ENCODE results near the gene C16orf87.
"Not testable (repeated sequence)": the region's sequence is repeated elsewhere in the genome, so short reads cannot be mapped to it uniquely, and the experiment has no call there.

The C16orf87 gene, protein sequence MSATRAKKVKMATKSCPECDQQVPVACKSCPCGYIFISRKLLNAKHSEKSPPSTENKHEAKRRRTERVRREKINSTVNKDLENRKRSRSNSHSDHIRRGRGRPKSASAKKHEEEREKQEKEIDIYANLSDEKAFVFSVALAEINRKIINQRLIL

DNA sequence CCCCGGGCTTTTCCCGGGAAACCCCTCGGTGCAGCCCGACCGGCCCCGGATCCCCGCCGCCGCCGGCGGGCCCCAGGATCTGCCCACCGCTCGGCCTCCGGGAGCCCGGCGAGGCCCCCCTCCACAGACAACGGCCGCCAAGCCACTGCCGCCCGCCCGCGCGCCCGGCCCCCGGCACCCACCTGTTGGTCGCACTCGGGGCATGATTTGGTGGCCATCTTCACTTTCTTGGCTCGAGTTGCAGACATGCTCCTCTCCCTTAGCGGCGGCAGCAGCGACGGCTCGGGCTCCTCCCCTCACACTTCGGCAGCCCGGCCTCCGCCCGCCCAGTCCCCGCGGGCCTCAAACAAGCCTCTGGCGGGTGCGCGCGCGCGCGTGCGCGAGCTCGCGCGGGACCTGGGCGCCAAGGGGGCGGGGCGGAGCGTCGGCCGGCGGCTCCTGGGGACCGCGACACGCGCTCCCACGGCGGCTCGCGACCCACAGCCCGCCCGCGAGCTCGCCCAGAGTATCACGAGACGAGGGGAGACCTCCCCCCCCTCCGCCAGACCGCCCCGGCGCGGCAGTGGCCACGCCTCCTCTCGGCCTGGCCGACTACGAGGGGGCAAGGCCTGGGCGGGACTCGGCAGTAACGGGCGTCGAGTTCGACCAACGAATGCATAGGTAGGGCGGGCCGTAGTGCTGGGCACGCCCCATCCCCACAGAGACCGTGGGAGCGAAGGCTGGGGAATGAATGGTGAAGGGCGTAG lies at the start of gene C16orf87:
Gene C16orf87, minus strand, starts transcription at position 279 of the 746 bp plus-strand sequence. Its CDS starts 31 bp downstream, at position 248.
- DNase-seq (ENCODE audit: low read depth), result peak; percentile 79

DNA sequence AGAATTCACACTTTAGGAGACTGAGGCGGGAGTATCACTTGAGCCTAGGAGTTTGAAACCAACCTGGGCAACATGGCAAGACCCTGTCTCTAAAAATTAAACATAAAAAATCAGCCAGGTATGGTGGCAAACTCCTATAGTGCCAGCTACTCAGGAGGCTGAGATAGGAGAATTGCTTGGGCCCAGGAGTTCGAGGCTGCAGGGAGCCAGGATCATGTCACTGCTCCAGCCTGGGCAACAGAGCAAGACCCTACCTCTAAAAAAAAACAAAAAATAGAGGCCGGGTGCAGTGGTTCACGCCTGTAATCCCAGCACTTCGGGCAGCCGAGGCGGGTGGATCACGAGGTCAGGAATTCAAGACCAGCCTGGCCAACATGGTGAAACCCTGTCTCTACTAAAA lies 44.3 kb upstream of the C16orf87 start:
- DNase-seq (ENCODE audit: low read depth), result no peak

DNA sequence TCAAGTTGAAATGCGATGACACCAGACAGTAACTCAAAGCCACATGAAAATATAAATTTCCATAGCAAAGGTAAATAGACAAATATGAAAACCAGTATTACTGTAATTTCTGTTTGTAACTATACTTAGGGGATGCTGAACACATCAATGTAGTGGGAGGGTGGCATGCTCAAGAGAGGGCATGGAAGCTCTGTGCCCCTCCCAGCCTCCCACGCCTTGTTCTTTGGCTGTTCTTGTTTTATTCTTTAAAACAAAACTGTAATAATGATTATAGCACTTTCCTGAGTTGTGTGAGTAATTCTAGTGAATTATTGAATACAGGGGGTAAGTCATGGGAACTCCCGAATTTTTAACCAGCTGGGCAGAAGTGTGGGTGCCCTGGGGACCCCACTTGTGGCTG lies 42.2 kb upstream of the C16orf87 start:
- no peak for DNase-seq (ENCODE audit: low read depth)

DNA sequence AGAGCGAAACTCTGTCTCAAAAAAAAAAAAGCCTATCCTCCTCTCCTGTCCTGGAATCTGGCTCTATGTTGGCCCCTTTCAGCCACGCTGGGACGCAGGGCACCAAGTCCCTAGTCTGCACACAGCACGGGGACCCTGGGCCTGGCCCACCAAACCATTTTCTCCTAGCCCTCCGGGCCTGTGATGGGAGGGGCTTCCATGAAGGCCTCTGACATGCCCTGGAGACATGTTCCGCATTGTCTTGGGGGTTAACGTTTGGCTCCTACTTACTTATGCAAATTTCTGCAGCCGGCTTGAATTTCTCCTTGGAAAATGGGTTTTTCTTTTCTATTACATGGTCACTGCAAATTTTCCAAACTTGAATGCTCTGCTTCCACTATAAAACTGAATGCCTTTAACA lies 40.6 kb upstream of the C16orf87 start:
- DNase-seq (ENCODE audit: low read depth), result no peak

DNA sequence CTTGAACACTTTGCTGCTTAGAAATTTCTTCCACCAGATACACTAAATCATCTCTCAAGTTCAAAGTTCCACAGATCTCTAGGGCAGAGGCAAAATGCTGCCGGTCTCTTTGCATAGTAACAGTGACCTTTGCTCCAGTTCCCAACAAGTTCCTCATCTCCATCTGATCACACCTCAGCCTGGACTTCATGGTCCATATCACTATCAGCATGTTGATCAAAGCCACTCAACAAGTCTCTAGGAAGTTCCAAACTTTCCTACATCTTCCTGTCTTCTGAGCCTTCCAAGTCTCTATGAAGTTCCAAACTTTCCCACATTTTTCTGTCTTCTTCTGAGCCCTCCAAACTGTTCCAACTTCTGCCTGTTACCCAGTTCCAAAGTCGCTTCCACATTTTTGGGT lies 37.9 kb upstream of the C16orf87 start:
- DNase-seq (ENCODE audit: low read depth), result not testable (repeated sequence)

DNA sequence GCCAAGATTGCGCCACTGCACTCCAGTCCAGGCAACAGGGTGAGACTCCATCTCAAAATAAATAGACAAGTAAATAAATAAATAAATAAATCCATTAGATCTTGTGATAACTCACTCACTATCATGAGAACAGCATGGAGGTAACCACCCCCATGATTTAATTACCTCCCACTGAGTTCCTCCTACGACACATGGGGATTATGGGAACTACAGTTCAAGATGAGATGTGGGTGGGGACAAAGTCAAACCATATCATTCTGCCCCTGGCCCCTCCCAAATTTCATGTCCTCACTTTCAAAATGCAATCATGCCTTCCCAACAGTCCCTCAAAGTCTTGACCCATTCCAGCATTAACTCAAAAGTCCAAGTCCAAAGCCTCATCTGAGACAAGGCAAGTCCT lies 36.5 kb upstream of the C16orf87 start:
- not testable (repeated sequence) for DNase-seq (ENCODE audit: low read depth)

DNA sequence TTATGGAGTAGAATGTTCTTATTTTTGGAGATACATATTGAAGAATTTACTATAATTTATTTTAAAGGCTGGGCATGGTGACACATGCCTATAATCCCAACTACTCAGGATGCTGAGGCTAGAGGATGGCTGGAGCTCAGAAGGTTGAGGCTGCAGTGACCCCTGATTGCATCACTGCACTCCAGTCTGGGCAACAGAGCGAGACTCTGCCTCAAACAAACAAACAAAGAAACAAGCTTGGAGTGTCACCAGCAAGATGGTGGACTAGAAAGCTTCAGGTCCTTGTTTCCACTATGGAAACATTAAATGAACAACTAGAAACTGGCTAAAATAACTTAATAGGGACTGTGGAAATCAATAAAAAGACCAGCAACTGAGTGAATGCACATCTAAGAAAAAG lies 35.3 kb upstream of the C16orf87 start:
- DNase-seq (ENCODE audit: low read depth), result no peak

DNA sequence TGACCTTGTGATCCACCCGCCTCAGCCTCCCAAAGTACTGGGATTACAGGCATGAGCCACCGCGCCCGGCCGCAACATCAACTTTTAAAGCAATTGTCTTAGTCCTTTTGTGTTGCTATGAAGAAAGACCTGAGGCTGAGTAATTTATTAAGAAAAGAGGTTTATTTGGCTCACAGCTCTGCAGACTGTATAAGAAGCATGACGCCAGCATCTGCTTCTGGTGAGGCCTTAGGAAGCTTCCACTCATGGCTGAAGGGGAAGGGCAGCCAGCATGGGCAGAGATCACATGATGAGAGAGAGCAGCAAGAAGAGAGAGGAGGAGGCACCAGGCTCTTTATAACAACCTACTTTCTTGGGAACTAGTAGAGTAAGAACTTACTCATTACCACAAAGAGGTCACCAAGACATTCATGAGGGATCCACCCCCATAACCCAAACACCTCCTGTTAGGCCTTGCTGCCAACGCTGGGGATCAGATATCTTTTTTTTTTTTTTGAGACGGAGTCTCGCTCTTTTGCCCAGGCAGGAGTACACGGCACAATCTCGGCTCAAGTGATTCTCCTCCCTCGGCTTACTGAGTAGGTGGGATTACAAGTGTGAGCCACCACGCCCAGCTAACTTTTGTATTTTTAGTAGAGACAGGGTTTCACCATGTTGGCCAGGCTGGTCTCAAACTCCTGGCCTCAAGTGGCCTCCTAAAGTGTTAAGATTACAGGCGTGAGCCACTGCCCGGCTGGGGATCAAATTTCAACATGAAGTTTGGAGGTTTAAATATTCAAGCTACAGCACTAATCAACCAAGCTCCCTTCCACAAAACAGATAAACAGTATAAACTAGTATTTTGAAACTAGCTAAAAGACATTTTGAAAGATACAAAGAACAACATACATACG lies 31.8 kb upstream of the C16orf87 start:
- no peak for DNase-seq (ENCODE audit: low read depth)

DNA sequence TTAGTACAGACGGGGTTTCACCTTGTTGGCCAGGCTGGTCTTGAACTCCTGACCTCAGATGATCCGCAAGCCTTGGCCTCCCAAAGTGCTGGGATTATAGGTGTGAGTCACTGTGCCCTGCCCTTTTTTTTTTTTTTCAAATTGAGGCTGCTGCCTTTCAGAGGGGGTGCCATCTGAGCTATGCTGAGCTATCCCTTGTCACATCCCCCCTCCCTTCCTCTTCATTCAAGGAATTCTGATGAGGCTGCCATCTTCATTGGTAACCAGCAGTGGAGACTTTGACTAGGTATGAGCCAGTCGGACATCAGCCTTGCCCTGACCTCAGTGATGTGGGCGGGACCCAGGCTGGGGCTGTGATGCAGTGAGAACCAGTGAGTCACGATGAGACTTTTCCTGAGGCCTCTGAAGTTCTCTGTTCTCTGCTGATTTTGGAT lies 28.8 kb upstream of the C16orf87 start:
- no peak for DNase-seq (ENCODE audit: low read depth)

DNA sequence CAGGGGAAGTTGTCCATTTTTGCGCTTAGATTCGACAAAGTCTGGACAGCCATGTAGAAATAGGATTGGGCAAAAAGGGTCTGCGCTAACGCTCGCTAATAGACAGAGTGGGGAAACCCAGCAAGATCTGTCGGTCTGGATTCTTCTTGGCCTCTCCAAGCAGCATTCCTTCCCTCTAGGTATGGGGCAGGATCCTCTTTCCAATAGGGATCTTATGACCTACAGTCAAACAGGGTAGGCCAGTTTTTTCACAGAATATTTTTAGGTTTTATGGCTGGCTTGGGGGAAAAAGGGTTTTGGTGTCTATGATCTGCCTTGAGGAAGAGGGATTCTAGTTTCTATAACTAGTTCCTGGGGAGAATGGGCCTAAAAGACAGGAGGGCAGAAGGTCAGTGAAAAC lies 27.2 kb upstream of the C16orf87 start:
- no peak for DNase-seq (ENCODE audit: low read depth)

DNA sequence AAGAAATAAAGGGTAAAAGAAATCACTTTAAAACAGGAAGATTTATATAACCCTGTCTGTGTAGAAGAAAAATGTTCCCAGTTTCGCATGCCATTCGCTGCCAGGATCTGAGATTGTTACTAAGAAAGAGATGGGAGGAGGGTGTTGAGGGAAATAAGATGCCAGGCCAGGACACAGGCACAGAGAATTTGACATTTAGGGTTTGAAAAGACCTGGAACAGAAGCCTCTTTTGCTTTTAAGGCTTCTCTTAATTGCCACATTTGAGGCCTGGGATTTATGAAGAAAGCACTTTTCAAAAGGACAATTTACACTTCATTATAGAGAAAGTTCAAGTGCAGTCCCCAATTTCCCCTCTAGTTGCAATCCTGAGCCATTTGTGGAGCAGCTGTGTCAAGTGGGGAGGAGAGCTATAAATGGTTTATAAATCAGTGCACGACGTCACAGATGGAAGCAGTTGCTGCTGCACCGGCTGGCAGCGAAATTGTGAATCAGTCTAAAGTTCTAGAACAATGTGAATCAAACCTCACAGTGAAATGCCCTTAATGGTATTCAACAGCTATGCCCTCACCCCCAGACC lies 26.5 kb upstream of the C16orf87 start:
- no peak for DNase-seq (ENCODE audit: low read depth)

DNA sequence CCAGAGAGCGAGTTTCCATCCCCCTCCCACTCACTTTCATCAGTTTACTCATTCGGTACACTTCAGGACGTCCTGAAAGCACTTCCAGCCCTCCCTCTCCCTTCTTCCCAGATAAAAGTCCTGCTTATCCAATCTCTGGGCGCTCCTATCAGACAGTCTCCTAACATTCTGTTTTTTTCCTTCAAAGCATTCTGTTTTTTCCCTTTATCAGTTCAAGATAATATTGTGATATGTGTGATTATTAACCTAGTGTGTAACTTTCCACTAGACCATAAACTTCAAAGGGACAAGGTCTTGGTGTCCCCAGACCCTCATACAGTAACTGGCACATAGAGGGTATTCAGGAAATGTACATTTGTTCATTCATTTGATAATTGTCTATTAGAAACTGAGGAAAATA lies 24.4 kb upstream of the C16orf87 start:
- DNase-seq (ENCODE audit: low read depth), result no peak

DNA sequence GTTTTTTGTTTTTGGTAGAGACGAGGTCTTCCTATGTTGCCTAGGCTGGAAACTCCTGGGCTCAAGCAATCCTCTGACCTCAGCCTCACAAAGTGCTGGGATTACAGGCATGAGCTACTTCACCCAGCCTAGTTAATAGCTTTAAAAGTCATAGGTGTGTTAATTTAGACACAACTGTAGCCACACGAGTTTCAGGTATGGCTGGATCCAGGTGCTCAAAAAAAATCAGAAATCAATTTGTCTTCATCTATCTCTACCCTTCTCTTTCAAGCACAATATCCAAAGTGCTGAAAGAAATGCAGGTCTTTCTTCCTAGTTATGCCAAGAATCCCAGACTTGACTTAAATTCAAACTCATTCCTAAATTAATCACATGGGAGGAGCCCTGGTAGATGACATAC lies 23.9 kb upstream of the C16orf87 start:
- no peak for DNase-seq (ENCODE audit: low read depth)

DNA sequence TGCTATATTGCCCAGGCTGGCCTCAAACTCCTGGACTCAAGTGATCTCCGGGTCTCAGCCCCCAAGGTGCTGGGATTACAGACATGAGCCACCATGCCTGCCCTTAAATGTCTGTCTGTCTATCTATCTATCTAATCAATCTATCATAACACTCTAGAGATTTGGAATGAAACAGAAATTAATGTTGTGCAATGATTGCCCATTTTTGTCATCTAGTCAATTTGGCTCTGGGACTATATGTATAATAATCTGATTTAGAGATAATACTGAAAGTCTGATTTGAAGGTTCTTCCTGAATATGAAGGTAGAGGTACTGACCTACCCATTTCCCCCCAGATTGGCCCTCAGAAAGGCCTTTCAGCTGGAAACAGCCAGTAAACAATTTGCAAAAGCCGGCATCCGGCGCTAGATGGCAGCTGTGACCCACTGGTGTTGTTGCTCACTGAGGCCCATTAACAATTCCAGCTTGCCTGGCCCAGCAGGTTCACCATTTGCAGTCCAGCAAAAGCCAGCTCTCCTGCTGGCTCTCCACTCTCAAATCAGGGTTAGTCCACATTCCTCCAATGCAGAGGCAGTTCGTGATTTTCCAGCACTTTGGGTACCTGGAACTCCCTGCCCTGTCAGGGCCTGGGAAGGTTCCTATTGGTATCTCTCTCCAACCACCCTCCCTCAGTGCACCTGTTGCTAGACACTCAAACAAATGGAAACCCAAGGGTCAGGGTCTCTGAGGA lies 22.9 kb upstream of the C16orf87 start:
- DNase-seq (ENCODE audit: low read depth), result peak; percentile 13

DNA sequence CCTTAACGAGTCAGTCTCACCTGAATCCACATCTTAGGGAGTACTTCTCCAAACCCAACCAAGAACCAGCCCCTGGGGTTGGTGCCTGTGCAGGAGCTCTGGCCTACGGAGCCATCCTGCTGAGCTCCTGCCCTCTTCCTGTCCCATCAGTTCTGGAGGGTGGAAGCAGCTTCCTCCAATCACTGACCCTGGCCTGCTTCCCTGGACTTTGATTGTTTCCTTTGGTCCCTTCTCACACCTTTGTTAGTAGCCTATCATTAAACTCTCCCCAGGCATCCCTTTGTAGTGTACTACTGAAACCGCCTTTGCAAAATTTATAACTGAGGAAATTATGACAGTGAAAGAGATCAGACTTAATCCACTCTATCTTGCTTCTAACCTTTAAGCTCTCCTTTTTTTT lies 21.1 kb upstream of the C16orf87 start:
- no peak for DNase-seq (ENCODE audit: low read depth)

DNA sequence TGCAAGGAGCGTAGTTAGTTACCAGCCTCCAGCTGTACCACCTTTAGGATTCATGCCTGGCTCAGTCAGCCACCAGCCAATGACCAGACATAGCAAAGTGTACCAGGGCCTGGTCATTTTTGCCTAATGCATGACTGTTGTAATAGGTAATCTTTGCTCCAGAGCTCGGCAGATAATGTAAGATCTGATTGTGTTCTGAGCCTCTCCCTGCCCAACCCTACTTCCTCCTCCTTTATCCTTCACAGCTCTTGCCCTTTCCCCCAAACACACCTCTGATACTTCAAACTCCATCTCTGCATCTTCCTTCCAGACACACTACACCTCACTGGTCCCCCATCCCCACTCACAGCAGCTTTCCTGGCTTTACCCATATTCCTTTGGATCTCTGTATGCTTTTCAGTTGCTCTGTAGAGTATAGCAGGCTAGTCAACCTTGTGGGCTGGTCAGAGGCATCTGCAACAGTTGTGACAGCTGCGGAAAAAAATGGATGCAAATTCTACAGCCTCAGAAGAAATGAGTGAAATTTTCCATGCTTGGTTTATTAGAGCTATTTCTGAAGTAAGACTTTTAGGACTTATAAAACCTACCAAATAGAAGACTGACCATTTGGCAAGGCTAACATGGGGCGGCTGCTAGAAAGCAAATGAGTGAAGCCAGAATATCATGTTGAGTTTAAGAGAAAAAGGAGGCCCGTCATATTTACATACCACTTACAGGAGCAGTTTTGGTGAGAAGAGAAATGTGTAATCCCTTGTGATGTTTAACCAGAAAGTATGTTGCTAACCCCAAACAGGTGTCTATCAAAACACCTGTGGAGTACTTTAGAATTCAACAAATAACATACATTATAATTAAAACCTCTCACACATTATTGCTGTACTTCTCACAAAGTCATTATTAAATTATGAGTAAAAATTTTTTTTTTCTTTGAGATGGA lies 19.9 kb upstream of the C16orf87 start:
- no peak for DNase-seq (ENCODE audit: low read depth)

DNA sequence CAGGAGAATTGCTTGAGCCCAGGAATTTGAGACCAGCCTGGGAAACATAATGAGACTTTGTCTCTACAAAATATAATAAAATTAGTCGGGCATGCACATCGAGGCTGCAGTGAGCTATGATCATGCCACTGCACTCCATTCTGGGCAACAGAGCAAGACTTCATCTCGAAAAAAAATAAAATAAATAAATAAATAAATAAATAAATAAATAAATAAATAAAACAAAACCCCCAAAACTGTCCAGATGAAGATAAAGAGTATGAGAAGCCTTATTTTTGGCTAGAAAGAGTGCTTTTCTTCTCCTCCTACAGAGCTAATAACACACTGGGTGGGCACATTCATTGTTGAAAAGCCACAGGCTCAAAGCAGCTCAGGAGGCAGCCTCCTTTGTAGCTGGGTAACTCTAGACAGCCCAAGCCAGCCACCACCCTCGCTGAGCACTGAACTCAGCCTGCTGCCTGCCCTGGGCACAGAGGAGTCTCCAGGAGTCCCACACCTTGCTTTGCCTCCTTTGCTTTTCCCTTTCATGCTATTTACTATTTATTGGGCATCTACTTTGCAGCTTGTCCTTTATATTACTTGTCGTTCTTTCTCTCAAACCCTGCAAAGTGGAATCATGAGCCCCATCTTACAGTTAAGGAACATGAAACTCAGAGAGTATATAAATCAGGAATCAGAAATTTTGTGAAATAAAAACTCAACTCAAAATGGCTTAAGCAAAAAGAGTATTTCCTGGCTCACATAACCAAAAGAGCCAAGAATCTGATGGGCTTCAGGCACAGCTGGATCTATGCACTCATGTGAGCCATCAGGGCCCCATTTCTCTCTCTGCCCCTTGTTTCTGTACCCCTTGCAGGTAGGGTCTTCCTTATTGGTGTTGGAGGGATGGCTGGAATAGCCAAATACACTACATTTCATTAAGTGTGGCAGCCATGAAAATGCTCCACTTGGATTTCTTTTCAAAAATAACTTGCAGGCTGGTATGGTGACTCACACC lies 18.1 kb upstream of the C16orf87 start:
- no peak for DNase-seq (ENCODE audit: low read depth)

DNA sequence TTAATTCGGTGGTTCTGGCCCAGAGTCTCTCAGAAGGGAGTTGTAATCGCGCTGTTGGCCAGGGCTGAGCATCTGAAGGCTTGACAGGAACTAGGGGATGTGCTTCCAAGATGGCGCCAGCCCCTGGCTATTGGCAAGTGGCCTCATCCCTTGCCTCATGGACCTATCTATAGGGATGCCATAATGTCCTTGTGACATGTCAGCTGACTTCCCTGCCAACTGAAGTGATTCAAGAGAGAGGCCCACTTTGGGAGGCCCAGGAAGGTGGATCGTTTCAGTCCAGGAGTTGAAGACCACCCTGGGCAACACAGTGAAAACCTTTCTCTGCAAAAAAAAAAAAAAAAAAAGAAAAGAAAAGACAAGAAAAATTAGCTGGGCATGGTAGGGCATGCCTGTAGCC lies 15.0 kb upstream of the C16orf87 start:
- DNase-seq (ENCODE audit: low read depth), result no peak

DNA sequence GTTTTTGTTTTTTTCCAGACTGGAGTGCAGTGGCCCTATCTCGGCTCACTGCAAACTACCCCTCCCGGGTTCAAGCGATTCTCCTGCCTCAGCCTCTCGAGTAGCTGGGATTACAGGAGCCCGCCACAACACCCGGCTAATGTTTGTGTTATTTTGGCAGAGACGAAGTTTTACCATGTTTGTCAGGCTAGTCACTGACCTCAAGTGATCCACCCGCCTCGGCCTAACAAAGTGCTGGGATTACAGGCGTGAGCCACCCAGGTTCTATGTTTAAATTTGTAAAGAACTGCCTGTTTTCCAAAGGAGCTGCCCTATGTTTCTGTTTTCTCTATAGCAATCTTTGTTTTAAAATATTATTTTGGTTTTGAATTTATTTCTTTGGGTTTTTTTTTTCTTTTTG lies 13.8 kb upstream of the C16orf87 start:
- no peak for DNase-seq (ENCODE audit: low read depth)
